ENCODE measurements around the gene SEMG1.

Gene SEMG1

DNA sequence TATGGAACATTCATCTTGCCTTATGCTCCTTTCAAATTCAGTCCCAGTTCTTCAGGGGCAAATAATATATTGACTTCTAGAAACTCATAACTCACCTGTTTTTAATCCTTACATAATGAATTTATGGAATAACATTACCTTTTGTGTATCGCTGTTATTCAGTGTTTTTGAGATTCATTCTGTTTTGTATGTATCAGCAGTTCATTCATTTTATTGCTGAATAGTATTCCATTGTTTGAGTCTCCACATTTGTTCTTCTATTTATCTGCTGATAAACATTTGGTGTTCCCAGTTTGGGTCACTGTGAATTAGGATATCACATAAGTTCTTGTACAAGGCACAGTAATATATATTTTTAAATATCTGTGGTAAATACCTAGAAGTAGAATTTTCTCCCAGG, 19.5 kb downstream of the SEMG1 start:
- no peak for DNase-seq

DNA sequence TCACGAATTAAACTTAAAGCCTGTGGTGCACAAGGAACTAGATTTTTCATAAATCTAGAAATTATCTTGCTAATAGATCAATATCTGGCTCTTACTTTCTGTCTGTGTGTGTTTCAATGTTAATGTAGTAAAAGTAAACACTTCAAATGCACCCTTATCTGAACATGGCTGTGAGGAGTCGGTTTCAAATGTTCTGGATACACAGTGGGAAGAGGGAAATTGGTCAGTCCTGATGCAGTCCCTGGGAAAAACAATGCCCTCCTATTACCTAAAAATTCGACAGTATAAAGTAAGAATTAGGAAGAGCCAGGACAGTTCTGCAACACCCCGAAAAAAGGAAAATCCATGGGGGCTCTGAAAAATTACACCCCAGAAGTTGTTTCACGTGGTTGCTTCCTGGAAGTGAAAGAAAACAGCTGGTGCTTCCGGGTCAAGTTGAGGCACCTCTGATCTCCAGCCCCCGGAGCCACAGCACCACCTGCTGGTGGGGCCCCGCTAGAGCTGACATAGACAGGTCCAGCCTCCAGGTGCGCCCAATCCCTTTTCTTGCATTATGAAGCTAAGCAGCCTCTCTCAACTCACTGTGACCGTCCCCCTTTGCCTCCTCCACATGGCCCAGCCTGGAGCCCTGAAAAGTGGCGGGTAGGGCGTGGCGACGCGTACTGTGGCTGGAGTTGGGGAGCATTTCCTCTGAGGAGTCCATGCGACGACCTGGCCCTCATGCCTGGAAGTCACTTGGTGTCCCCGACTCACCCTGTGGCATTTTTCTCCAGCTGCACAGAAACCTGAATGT, 22.6 kb downstream of the SEMG1 start:
- DNase-seq, result no peak

DNA sequence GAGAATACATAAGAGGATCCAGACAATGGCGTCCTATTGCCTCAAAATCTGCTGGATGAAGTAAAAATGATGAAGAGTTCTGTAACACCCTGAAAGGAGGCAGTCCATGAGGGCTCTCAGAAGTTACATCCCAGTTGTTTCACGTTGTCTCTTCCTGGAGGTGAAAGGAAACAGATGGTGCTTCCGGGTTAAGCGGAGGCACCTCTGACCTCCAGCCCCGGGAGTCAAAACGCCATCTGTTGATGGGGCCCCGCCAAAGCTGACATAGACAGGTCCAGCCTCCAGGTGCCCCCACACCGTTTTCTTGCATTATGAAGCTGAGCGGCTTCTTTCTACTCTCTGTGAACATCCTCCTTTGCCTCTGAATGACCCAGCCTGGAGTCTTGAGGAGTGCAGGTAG, 23.8 kb downstream of the SEMG1 start:
- no peak for DNase-seq

DNA sequence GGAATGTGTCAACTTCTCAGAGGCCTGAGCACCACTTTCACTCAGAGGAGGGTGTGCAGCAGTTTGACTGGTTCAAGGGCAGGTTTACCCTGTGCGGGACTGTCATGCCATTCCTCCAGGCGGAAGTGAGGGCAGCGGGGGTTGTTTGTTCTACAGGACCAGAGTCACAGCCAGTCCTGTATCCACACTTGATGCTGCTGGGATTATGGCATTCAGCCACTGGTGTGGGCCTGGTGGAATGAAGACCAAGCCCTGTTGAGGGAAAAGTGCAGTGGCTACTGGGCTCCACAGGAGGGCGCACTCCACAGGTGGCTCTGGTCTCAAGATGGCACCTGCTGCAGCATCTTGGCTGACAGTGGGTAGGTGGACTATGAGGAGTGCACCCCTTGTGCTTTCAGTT, 29.2 kb downstream of the SEMG1 start:
- no peak for DNase-seq

DNA sequence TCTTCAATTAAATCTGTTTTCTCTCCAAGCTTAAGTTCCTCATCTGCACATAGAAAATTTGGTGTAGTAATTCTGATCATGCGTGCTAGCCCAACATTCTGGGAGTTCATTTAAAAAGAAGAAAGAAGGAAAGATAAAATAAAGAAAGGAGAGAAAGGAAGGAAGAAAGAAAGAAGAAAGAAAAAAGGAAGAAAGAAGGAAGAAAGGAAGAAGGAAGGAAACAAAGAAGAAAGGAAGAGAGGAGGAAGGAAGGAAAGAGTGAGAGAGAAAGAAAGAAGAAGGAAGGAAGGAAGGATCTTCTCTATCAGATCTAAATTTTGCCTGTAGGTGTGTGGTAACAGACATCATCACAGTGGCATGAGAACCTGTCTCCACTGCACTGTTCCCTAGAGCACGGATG, 31.3 kb downstream of the SEMG1 start:
- no peak for DNase-seq

DNA sequence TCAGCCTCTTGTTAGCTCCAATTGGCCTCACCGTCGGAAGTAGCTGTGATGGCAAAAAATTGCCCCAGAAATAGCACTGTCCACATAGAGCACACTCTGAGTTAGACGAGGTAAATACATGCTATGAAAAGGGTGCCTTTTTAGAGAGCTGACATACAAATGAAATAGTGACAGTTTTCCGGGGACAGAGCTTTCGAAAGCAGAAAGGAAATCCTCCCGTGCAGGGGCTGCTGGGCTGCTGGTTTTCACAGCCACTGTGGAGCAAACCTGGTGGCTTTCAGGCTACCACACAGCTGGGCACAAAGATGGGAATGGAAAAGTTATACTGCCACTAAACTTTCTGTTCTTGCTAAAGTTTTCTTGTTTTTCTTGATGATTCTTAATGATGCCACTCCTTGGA, 39.3 kb downstream of the SEMG1 start:
- DNase-seq, result no peak

DNA sequence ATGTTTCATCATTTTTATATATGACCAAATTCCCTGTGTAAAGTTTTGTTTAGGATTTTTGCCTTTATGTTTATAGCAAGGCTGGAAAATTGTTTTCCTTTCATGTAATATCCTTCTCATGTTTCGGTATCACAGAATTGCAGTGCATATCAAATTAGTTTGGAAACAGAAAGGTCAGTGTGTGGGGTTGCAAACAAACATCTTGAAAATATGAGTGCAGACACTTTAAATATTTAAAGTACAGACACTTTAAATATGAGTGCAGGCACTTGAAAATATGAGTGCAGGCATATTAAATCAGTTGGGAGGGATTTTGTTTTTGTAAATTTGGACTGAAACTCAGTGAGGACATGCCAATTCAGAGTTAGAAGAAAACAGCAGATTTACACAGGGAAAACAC, 41.0 kb downstream of the SEMG1 start:
- DNase-seq, result no peak

DNA sequence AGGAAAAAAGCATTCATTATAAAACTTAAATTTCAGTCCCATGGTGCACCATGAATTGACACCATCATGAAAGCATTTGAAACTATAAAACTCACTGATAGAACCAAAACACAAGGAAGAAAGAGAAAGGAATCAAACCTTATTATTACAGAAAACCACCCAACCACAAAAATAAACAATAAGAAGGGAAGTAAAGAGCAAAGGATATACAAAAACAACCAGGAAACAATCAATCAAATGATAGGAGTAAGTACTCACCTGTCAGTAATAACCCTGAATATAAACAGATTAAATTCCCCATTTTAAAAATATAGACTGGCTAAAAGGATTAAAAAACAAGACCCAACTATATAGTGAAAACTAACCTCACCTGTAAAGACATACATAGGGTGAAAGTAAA, 41.8 kb downstream of the SEMG1 start:
- DNase-seq, result no peak

DNA sequence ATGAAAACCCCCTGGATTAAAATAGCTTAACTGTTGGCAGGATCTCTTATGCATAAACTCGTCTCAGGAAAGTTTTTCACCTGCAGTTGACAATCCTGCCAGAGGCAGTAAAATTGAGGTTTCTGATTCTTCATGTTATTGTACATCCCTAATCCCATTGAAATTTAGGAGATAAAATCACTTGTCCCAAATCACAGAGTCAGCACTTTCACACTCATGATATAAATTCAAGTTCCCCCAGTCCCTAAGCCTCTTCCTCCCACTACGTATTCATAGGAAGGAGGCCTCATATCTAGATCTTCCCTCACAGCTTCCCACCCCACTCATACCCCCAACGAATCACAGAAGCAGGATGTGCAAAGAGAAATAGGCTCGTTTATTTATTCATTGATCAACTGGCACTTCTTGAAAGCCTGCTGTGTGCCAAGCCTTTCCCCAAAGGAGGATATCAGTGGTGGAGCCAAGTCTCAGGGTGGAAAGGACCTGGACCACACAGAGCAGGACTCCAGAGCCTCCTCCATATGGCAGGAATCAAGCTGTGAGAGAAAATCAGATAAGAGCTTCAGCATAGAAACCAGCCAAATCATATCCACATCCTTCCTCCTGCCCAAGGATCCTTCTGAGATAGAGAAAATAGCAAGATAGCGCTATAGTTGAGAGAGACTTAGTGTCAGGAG, 45.2 kb downstream of the SEMG1 start:
- no peak for DNase-seq

DNA sequence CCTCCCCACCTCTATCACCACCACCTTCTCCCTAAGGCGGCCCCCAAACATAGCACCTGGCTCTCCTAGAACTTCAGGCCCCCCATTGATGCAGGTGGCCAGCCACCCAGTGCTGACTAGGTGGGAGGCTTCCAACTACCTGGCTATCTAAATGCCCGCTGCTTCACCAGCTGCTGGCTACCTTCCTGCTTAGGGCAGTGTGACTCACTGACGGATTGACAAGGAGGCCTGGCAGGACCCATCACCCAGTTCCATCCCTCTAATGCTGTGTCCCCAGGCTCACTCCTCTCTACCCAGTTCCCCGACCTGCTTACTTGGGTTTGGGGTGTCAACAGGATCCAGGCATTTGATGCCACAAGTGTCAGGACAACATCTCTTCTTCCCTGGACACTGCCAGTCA, 46.4 kb downstream of the SEMG1 start:
- no peak for DNase-seq

DNA sequence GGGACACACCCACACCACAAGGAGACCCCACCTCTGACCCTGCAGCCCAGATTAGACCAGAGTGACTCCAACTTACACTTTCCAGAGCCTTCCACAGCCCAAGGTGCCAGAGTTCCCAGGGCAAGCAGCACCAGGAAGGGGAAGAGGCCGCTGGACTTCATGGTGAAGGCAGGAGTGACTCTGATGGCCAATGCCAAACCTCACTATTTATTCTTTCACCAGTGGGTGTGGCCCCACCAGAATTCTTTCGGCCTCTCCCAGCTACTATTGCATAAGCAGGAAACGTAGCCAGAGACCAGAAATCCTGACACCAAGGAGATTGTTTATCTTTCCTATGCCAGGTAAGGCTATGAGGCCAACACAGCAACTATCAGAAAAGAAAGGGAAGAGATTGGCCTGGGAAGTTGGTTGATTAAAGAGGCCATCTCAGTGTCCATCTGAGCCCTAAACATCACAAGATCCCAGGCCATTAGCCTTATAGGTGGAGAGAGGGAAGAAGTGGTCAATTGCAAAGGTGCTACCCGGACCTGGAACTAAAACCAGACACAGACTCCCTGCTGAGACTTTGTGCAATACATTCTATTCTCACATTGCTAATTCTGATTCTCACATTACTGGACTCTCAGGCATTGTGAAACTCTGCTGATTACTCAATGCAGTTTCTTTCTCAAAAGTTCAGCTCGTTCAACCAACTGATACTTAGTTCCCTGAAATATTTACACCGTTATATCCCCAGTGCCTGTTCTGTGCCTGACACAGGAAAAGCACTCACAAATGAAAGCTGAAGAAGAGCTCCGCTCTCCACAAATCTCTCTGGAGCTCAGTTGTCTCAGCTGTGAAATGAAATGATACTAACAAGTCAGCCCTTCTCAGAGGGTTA, 47.8 kb downstream of the SEMG1 start, which contains the start of gene SLPI:
Gene SLPI (minus strand): TSS at position 182 of the 880 bp plus-strand sequence. CDS start 21 bp downstream, at position 161.
- DNase-seq, result no peak

DNA sequence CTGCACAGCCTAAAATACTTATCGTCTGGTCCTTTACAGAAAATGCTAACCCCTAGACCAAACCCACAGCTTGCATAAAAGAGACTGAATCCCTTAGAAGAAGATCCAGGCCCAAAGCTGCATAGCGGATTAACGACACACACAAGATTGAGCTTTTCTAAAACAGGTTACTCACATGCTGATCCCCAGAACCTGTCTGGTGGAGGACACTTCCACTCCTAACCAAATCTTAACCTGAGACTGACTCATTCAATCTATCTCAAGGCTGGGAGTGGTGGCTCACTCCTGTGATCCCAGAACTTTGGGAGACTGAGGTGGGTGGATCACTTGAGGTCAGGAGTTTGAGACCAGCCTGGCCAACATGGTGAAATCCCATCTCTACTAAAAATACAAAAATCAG, 50.3 kb downstream of the SEMG1 start:
- DNase-seq, result no peak

DNA sequence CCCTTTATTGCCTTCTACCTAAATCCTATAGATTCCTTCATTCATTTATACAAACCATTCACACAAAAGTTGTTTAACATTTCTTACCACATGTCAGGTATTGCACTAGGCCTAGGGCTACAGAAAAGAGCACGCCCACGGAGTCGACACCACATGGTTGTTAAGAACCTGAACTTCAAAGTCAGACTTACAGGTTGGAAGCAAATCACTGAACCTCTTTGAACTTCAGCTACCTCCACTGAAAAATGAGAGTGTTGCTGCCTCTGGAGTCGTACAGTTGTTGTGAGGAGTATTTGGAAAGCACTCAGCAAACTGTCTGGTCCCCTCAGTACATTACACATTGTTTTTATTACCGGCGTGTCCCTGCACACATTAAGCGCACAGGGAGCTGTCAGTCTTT, 50.9 kb downstream of the SEMG1 start:
- no peak for DNase-seq

DNA sequence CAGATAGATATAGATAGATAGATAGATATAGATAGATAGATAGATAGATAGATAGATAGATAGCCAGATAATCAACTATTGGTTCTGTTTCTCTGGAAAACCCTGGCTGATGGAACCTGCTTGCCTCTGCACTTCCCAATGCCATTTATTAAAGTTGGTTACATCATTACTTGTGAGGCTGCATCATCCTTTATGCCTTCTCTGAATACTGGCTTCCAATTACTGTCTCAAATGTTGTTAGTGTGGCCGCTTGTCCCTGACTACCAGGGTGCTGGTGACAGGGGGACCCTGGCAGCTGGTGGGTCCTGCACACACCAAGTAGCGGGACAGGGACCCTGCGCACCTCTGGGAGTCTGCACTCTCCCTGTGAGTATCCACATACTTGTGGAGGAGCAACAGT, 51.4 kb downstream of the SEMG1 start:
- no peak for DNase-seq

DNA sequence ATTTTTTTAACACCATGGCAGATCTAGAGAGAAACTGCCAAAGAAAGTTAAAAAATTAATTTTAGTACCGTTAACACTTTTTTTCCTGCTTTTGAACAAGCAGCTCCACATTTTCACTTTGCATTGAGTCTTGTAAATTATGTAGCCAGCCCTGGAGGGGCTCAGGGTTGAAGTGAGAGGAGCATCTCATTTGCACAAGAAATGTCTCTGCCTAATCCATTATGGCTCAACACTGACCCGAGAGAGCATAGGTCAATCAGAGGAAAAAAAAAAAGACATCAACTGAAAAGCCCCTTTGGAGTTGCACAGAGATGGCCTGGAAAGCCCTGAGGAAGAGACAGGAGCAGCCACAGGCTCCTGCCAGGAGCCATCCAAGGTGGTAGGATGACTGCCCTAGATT, 51.8 kb downstream of the SEMG1 start:
- DNase-seq, result no peak
